Measurements from ENCODE around the gene LIN28B. TPM values are rescaled to one million over a fixed set of nuclear protein-coding genes. Genes with fewer than 3 reads are reported as not detected.
A peak's percentile ranks its signal among the peaks of the same experiment; 100 is the strongest.

Gene LIN28B
- polyA plus RNA-seq, 2 of the 4 experiments (the other 2 are of a cell fraction) = 3.6 to 7.2 TPM

- ATAC-seq (no peak), DNase-seq (ENCODE audit: low read depth in 1 of 2, low spot score in 1 of 2) (no peak), FAIRE-seq (no peak)
- WGBS (ENCODE audit: missing lambda C conversion rate) = 88% methylated on average over 1 of the region's 1 CpG
- TF ChIP-seq ZC3H11A (IDR thresholded peaks at IDR 0.05) = no peak
- TF ChIP-seq ZNF302 (CRISPR knock-in tag; IDR thresholded peaks at IDR 0.05) = no peak
- TF ChIP-seq RARB (CRISPR knock-in tag; IDR thresholded peaks at IDR 0.05) = no peak
- TF ChIP-seq FOSB (CRISPR knock-in tag; IDR thresholded peaks at IDR 0.05) = no peak
- TF ChIP-seq MYC (IDR thresholded peaks at IDR 0.05; ENCODE audit: borderline replicate concordance, low read length) = no peak
- no peak for TF ChIP-seq CEBPB (IDR thresholded peaks at IDR 0.05)
- TF ChIP-seq CTCF (IDR thresholded peaks at IDR 0.05) = no peak
- no peak for TF ChIP-seq HES2 (IDR thresholded peaks at IDR 0.05)
- Histone ChIP-seq H3K9me3 (no peaks in the 10 kb centered on the region), H3K4me2 (no peak overlapping the region), H3K4me3 (no peak overlapping the region), H3K27ac (no peak overlapping the region), H3K4me1 (peaks cover 10% of the 10 kb centered on the region; the same call in 2 of the 3 replicates)
- POLR2A ChIA-PET = no interaction called here
- CTCF ChIA-PET = no interaction called here
Observed at GRCh38 chr6:105036351-105036750, 79.4 kb downstream of the LIN28B start.

GRCh38 chr6:105038259-105038658 is 81.4 kb downstream of the LIN28B start:
- CTCF ChIA-PET = no interaction called here
- POLR2A ChIA-PET = no interaction called here
- TF ChIP-seq EHMT2 (IDR thresholded peaks at IDR 0.05; ENCODE audit: low read depth) = no peak
- TF ChIP-seq CHD4 (IDR thresholded peaks at IDR 0.05; ENCODE audit: borderline replicate concordance) = no peak
- no peak for TF ChIP-seq MYC (IDR thresholded peaks at IDR 0.05; ENCODE audit: borderline replicate concordance, low read length)
- H3K4me2 ChIP-seq = no peak overlapping the region
- H3K4me1 ChIP-seq = peaks cover 27% of the 10 kb centered on the region
- DNase-seq (ENCODE audit: low read depth in 1 of 2, low spot score in 1 of 2) (peak in 1 of 2 experiments; percentile 6), FAIRE-seq (no peak), ATAC-seq (peak in 1 of 2 experiments; percentile 76; a peak in 3 of 6 replicates)
- 0 out of 6 replicates have a peak overlapping the region, but pooled peaks of 1 of the 2 experiments have one; percentile 7 for H3K27ac ChIP-seq
- no peaks in the 10 kb centered on the region for H3K9me3 ChIP-seq
- no peak overlapping the region for H3K4me3 ChIP-seq
- 60% methylated on average over 2 of the region's 2 CpGs for WGBS (ENCODE audit: missing lambda C conversion rate)

GRCh38 chr6:105041880-105042279 is 85.0 kb downstream of the LIN28B start:
- no peak; a peak in 2 of 6 replicates for ATAC-seq
- Histone ChIP-seq H3K27ac (peak overlapping the region in 1 of 2 experiments; percentile 41; a peak in 1 of 6 replicates), H3K4me1 (peaks cover 37% of the 10 kb centered on the region), H3K4me3 (no peak overlapping the region), H3K9me3 (no peaks in the 10 kb centered on the region), H3K4me2 (peak overlapping the region; percentile 24; the same call in 1 of the 3 replicates)
- ChIA-PET POLR2A (no interaction called here), CTCF (interaction anchor here (0.7 to 1.3 kb wide), 3 partner anchors 36 to 252 kb away, joined by 3 to 6 read pairs (median 4); no protein-coding TSS in a partner anchor)
- 71% methylated on average over 2 of the region's 2 CpGs for WGBS (ENCODE audit: missing lambda C conversion rate)
- DNase-seq (ENCODE audit: low read depth in 1 of 2, low spot score in 1 of 2) = no peak
- FAIRE-seq = no peak
- no peak for TF ChIP-seq ZNF302 (CRISPR knock-in tag; IDR thresholded peaks at IDR 0.05)
- no peak for TF ChIP-seq FOXS1 (CRISPR knock-in tag; IDR thresholded peaks at IDR 0.05)
- no peak for TF ChIP-seq ZSCAN20 (CRISPR knock-in tag; IDR thresholded peaks at IDR 0.05)
- TF ChIP-seq HMGXB4 (CRISPR knock-in tag; IDR thresholded peaks at IDR 0.05; ENCODE audit: borderline replicate concordance) = no peak
- no peak for TF ChIP-seq ZFP36 (IDR thresholded peaks at IDR 0.05; ENCODE audit: borderline replicate concordance, partially characterized antibody)
- TF ChIP-seq JUN (IDR thresholded peaks at IDR 0.05) = no peak
- no peak for TF ChIP-seq NFE2L2 (conservative IDR thresholded peaks at IDR 0.05; ENCODE audit: low read length)
- no peak for TF ChIP-seq ESRRA (IDR thresholded peaks at IDR 0.05; ENCODE audit: borderline replicate concordance, low read length)
- TF ChIP-seq FOSL2 (IDR thresholded peaks at IDR 0.05) = no peak
- TF ChIP-seq FOSL2 (CRISPR knock-in tag; IDR thresholded peaks at IDR 0.05) = no peak
